ENCODE measurements around the gene L1CAM.

- TF ChIP-seq, protein P1, sequence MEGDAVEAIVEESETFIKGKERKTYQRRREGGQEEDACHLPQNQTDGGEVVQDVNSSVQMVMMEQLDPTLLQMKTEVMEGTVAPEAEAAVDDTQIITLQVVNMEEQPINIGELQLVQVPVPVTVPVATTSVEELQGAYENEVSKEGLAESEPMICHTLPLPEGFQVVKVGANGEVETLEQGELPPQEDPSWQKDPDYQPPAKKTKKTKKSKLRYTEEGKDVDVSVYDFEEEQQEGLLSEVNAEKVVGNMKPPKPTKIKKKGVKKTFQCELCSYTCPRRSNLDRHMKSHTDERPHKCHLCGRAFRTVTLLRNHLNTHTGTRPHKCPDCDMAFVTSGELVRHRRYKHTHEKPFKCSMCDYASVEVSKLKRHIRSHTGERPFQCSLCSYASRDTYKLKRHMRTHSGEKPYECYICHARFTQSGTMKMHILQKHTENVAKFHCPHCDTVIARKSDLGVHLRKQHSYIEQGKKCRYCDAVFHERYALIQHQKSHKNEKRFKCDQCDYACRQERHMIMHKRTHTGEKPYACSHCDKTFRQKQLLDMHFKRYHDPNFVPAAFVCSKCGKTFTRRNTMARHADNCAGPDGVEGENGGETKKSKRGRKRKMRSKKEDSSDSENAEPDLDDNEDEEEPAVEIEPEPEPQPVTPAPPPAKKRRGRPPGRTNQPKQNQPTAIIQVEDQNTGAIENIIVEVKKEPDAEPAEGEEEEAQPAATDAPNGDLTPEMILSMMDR (IDR thresholded peaks at IDR 0.05): no peak
- no peak for TF ChIP-seq ZFX (IDR thresholded peaks at IDR 0.05; ENCODE audit: borderline replicate concordance)
Observed at GRCh38 chrX:153861151-153861550, 24.8 kb downstream of the L1CAM start.

Measured in 22Rv1 (cell line).